ENCODE measurements around the gene RHOT2.

RHOT2 gene

DNA sequence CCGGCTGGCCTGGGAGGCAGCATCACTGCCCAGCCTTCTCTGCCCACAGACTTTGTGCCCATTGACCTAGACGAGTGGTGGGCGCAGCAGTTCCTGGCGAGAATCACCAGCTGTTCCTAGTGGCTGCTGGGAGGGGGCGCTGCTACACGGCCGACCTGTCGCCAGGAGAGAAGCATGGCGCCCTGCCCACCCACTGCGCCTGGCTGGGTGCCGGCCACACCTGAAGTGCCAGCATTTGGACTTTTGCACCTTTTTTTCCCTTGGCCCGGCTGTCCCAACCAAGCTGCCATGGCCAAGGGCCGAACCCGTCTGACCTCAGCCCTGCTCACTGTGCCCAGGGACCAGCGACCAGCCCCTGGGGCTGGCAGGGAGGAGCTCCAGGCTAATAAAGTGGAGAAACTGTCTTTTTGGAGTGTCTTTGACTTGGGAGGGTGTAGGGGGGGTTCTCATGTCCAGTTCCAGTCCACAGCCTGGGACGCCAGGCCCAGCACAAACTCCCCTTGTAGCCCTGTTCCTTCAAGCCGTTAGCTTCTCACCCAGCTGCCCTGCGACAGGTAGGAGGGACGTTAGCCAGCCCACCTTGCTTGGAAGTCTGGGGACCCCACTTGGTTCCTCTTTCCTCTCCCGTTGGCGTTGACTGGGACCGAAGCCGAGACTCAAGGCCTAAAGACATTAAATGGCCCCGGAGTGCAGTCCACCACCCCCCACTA is 19.7 kb upstream of the RHOT2 start:
- no peak for DNase-seq

DNA sequence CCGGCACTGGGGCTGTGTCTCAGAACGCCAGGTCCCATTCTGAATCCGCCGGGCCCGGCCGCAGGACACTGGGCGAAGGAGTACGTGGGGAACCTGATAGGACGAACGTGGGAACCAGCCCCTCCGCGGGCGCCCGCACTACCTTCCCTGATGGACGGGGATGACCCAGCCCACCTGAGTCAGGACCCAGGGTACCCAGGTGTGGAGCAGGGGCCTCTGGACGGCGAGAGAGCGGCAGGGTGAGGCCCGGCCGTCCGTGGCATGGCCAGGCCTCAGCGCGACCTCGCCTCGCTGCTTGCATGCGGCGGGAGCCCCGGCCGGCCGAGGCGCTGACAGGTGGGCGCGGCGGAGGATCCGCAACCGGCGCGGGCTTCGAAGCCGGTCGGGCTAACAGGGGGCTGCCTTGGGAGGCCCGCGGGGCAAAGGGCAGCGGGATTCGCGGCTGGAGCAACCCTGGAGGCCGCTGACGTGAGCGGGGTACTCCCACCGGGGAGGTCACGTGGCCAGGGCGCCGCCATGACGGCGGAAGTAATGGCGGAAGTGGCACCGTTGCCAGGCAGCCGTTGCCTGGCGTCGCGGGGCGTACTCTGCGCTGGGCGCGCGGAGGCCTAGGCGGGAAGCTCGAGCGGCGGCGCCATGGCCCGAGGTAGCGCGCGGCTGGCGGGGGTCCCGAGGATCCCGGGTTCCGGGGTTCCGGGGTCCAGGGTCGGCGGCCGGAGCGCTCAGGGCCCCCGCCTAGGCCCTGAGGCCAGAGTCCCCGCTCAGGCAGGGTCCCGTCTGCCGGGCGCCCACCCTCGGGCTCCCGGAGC is 18.9 kb upstream of the RHOT2 start, which contains the start of gene WDR90:
Gene WDR90 (plus strand): TSS at position 585 of the 809 bp plus-strand sequence. CDS start 52 bp downstream, at position 637.
- DNase-seq: peak; percentile 68

DNA sequence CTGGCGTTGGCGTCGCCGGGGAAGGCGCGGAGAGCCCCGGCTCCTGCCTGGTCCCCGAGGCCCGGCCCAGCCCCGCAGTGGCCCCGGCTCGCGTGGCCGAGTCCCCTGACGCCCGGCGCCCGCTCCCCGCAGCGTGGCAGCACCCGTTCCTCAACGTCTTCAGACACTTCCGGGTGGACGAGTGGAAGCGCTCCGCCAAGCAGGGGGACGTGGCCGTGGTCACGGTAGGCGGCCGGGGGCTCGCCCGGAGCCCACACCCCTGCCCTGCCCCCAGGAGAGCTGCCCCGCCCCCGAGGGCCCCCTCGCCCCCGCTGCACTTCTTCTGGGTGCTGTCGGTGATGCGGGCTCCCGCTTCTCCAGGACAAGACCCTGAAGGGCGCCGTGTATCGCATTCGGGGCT is 18.3 kb upstream of the RHOT2 start:
- DNase-seq: no peak

DNA sequence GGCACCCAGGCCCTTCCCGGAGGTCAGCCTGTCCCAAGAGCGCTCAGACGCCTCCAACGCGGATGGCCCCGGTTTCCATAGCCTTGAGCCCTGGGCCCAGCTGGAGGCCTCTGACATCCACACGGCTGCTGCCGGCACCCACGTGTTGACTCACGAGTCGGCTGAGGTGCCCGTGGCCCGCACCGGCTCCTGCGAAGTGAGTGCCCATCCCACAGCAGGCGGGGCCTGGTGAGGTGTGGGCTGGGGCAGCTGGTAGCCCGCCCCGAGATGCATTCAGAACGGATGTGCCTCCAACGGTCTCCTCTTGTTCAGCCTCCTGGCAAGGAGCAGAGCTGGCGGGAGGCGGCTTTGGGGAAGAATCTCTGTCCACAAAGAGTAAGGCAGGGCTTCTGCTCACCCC is 16.1 kb upstream of the RHOT2 start:
- DNase-seq: no peak

DNA sequence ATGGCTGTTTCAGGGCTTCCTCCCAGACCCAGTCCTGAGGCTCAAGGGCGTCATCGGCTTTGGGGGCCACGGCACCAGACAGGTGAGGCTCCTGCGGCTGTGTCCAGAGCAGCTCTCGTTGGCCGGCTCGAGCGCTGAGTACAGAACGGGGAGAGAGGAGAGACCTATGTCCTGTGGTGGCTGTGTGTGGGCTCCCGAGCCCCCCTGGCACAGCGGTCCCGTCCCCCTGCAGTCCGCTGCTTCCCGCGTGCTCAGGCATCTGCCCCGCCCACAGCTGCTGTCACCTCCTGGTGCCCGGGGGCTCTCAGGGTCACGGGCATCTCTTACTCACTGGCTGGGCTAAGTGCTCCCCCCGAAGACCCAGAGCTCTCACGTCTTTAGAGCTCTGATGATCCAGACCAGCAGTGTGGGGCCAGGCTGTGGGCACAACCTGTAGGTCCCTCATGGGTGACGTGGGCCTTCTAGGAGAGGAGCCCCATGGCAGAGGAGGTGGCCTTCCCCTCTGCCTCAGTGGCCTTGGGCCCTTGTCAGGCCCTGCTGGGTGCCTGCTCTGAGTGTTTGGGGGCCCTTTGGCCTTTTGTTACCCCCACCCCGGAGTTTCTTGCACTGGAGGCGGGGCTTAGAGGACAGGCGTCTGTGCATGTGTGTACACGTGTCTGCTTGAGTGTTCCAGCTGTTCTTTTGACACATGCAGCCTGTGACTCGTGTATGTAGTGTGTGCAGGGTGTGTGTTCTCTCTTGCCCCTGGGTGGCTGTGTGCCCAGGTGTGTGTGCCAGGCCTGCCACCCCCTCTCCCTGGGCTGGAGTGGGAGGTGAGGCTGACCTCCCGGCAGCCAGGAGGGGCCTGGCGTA is 15.3 kb upstream of the RHOT2 start:
- DNase-seq: no peak

DNA sequence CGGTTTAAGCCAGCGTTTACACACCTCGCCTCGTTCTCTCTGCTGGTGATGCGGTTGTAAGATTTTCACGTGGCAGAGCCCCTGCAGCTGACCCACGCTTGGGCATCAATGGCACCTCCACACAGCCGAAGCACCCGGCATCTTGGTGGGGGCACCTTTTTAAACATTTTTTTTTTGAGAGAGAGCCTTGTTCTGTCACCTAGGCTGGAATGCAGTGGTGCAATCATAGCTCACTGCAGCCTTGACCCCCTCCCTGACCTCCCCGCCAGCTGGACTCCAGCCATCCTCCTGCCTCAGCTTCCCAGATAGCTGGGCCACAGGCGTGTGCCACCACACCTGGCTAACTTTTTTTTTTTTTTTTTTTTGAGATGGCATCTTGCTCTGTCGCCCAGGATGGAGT is 13.9 kb upstream of the RHOT2 start:
- DNase-seq: no peak

DNA sequence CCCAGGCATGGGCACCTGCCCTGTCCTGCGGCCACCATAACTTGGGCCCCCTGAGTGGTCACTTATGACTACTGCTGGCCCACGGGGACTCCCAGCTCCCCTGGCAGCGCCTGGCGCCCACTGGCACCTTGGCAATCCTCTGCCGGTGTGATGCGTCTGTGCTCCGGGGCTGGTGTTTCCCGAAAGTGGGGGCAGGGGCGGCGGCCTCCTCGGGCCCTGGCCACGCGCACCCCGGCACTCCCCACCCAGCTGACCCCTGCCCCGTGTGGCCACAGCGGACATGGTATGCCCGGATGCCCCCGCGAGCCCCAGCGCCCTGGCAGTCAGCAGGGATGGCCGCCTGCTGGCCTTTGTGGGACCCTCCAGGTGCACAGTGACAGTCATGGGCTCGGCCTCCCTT is 10.4 kb upstream of the RHOT2 start:
- DNase-seq: no peak

DNA sequence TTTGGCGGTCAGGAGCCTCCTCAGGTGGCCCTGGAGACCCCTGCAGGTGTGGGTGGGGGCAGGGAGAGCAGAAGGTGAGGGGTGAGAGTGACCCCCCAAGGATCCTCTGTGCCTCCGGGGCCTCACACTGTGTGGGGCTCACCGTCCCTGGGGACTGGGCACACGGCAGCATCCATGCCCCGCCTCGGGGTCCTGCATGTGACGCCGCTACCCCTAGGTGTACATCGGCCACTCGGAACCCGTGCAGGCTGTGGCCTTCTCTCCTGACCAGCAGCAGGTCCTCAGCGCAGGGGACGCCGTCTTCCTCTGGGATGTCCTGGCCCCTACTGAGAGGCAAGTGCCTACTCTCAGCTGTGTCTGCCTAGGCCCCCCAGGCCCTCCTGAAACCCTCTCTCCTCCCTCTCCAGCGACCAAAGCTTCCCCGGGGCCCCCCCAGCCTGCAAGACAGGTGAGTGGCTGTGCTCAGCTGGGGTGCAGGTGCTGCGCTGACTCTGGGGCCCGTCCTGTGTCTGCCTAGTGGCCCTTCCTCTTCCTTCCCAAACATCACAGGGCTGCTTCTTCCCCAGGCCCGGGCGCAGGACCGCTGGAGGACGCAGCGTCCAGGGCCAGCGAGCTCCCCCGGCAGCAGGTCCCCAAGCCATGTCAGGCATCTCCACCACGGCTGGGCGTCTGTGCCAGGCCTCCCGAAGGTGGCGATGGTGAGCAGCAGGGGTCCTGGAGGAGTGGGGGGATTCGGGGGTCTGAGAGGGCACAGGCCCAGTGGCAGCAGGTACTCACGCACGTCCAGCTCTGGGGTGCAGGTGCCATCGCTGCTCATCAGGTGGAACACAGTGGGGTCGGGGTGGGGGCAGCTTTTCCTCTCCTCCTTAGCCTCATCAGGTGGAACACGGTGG is 9.0 kb upstream of the RHOT2 start:
- no peak for DNase-seq

DNA sequence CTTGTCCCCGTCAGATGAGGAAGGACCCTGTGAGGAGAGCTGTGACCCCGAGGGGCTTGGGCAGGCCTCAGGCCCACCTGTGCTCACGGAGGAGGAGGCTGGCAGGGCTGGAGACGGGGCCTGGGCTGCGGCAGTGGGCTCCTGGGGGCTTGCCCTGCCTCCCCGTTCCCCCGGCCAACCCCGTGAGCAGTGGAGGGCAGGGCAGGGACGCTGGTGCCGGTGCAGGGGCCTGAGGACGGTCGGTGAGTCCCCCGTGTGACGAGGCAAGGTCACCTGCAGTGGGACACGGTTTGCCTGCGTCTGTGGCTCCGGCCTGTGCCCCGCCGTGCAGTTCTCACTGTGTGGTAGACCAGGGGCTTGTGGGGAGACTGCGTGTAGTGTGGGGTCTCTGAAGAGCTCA is 8.3 kb upstream of the RHOT2 start:
- no peak for DNase-seq

DNA sequence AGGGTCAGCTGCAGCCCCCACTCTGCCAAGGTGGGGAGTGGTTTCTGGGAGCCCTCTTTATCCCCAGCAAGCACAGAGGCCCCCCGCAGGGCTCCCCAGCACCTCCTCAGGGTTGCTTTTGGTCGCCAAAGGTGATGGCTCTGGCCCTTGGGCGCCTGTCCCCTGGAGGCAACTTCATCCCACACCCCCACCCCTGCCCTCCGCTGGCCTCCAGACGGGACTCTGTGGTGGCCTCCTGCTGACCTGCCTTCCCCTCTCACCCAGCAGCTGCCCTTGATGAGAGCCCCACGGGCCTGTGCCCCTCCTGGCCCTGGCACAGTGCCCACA is 7.8 kb upstream of the RHOT2 start:
- DNase-seq: no peak

DNA sequence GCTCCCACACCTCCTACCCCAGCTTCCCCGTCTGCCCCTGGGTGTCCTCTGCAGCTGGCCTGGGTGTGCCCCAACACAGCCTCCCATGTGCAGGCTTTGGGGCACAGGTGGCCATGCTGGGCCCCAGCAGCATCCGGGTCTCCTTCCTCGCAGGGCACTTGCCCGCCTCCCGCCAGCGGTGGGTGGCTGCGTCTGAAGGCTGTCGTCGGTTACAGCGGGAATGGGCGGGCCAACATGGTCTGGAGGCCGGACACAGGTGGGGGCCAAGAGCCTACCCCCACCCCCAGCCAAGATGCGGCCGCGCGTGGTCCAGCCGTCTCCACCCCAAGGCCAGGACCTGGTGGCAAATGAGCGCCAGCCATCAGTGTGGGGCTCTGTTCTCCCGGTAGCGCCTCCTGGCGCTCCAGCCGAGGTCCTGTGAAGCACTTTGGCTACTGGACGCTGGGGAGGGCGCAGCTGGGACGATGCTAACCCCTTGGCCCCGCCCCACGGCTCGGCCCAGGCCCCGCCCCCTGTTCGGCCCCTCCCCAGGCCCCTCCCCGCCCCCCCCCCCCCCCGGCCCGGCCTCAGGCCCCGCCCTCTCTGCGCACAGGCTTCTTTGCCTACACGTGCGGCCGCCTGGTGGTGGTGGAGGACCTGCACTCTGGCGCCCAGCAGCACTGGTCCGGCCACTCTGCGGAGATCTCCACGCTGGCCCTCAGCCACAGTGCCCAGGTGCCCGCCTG is 7.3 kb upstream of the RHOT2 start:
- DNase-seq: peak; percentile 46

DNA sequence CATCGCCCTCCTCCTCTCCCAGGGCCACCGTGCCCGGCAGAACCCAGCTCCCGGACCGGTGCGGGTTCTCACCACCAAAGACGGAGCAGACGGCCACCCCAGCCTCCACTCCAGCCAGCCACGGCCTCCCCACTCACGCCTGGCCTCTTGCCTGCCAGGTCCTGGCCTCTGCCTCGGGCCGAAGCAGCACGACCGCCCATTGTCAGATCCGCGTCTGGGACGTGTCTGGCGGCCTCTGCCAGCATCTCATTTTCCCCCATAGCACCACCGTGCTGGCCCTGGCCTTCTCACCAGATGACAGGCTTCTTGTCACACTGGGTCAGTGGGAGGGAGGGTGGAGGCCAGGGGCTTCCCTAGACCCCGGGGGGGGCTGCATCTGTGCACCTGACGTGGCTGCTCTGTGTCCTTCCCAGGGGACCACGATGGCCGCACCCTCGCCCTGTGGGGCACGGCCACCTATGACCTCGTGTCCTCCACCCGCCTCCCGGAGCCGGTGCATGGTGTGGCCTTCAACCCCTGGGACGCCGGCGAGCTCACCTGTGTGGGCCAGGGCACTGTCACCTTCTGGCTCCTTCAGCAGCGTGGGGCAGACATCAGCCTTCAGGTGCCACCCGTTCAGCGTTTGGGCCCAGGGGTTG is 6.6 kb upstream of the RHOT2 start:
- DNase-seq: no peak

DNA sequence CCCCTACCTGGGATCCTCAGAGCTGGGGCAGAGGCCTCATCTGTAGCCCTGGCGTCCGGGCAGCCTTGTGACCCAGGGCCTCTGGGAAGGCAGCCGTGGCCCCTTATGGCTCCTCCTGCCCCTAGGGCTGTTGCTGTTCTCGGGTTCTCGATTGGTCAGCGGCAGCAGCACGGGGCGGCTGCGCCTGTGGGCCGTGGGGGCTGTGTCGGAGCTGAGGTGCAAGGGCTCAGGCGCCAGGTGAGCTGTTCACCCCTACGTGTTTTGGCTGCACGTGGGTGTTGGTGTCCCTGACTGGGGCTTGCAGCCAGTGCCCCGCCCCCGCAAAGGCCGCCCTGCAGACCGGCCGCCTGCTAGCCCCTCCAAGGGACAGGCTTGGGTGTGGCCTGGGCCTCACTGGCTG is 5.8 kb upstream of the RHOT2 start:
- no peak for DNase-seq

DNA sequence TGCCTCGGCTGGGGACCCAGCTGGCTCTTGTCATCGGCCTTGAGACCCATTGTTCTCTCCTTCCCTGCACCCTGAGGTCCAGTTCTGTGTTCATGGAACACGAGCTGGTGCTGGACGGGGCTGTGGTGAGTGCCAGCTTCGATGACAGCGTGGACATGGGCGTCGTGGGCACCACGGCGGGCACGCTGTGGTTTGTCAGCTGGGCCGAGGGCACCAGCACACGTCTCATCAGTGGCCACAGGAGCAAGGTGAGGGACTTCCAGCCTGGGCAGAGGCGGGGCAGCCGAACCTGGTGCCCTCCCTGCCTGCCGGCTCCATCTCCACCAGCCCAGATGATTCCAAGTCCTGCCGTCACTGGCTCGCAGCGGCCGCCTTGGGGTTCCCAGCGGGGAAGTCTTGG is 5.3 kb upstream of the RHOT2 start:
- DNase-seq: no peak

DNA sequence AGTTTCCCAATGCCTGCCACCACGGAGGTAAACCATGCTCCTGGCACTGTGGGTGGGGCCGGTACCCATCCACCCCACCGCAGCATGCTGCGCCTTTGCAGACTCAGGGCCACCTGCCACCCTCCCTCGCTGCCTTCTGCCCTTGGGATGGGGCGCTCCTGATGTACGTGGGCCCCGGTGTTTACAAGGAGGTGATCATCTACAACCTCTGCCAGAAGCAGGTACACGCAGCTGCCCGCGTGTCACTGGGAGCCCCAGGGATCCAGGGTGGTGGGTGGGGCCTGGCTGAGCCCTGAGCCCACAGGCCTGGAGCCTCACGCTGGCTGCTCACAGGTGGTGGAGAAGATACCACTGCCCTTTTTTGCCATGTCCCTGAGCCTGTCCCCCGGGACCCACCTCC is 1.4 kb upstream of the RHOT2 start:
- DNase-seq: no peak

DNA sequence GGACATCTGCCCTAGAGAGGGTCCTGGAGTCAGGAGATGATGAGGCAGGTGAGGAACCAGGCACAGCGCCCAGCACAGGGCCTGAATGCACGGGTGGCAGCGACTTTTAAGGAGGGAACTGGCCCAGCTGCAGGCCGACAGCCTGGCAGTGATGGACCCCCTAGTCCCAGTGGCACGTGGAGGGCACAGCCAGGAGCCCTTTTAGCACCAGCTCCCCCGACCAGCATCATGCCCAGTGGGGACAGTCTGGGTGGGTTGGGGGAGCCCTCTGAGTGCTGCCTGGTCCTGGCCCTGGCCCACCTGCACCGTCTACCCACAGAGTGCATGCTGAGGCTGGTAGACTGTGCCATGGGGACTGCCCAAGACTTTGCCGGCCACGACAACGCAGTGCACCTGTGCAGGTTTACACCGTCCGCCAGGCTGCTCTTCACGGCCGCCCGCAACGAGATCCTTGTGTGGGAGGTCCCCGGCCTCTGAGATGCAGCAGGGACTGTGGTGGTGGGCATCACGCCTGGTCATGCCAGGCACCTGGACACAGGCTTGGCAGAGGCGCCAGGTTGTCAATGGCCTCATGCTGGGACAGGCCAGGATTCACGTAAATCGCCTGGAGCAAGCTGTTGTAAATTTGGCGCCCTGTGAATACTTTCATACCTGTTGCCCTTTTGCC is 686 bp upstream of the RHOT2 start:
- no peak for DNase-seq

DNA sequence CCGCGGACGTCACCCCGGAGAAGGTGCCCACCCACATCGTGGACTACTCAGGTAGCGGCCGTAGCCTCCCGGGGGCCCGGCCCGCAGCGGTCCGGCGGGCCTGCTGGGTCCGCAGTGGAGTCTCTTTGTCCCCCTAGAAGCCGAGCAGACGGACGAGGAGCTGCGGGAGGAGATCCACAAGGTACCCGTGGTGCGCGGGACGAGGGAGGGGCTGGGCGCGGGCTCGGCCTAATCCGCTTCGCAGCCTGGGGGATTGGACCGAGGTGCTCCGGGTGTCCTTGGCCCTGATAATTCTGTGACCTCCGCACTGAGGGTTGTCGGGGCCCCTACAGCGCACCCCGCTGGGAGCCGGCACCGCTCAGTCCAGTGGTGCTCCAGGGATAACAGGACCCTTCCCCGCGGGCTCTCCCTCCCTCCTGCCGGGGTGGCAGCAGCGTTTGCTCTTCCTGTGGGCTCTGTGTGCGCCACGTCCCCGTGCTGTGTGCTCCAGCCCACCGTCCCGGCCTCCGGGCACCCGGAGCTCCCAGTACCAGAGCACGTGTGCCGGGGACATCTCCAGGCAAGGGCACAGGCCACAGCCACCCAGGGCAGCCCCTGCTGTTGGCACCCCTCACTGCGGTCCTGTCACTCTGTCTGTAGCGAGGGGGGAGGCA is 713 bp downstream of the RHOT2 start:
- no peak for DNase-seq

DNA sequence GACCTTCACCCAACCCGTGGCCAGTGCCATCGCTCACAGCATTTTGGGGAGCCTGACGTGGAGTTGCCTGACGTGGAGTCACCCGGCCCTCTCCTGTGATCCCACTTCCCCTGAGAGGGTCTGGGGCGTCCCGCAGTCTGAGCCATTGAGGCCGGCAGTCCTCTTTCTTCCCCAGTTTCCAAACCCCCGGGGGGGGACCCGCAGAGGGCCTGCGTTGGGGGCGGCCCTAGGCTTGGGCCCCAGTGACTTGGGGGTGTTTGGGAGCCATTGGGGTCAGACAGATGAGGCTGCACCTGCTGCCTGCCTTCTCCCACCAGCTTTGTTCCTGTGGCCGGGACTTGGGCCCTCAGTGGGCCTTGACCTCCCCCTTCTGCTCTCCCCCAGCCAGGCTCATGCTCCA is 1.7 kb downstream of the RHOT2 start:
- no peak for DNase-seq

DNA sequence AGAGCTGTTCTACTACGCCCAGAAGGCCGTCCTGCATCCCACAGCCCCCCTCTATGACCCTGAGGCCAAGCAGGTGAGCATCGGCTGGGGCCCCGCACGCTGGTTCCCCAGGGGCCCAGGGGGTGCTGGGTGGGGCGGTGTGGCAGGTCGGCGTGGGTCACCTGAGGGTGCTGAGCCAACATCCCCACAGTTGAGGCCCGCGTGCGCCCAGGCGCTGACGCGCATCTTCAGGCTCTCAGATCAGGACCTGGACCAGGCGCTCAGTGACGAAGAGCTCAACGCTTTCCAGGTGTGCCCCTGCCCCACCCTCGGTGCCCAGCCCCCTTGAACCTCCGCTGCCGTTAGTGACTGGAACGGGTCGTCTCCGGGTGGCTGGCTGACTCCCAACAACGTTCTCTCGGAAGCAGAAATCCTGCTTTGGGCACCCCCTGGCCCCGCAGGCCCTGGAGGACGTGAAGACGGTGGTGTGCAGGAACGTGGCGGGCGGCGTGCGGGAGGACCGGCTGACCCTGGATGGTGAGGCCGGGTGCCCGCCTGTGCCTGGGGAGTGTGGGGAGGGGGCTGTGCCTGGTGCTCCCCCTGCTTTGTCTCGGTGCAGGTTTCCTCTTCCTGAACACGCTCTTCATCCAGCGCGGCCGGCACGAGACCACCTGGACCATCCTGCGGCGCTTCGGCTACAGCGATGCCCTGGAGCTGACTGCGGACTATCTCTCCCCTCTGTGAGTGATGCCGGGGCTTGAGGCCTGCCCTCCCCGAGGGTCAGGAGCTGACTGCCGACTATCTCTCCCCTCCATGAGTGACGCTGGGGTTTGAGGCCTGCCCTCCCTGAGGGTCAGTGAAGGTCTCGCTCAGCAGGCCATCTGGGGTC is 2.8 kb downstream of the RHOT2 start:
- no peak for DNase-seq
